GM21825 (cell line): ENCODE measurements around the gene C1R.

Experiments used
- ATAC-seq: cut with Tn5 transposase; IDR thresholded peaks from one replicate; pipeline ENCODE4 v1.9.1; 2021; ENCODE audit warnings: mild to moderate bottlenecking, moderate library complexity; ENCODE audit not compliant: unreplicated experiment

C1R gene

GRCh38 chr12:7100239-7100638 is 8.0 kb upstream of the C1R start:
- ATAC-seq: no peak

- no peak for ATAC-seq
These were observed 7.2 kb upstream of the C1R start for GRCh38 chr12:7099290-7099996.

- ATAC-seq: no peak
These were observed 4.7 kb upstream of the C1R start for GRCh38 chr12:7096979-7097378.

GRCh38 chr12:7096006-7096932 is 4.0 kb upstream of the C1R start:
- no peak for ATAC-seq

GRCh38 chr12:7093892-7094291 is 1.6 kb upstream of the C1R start:
- ATAC-seq: no peak

- ATAC-seq: no peak
These were observed 1.2 kb upstream of the C1R start for GRCh38 chr12:7093486-7093885.

- no peak for ATAC-seq
These were observed 778 bp upstream of the C1R start for GRCh38 chr12:7092986-7093460.

GRCh38 chr12:7091660-7092228 is 501 bp downstream of the C1R start:
- no peak for ATAC-seq

GRCh38 chr12:7091171-7091570 is 1.1 kb downstream of the C1R start:
- ATAC-seq: no peak

- ATAC-seq: no peak
These were observed 1.8 kb downstream of the C1R start for GRCh38 chr12:7090222-7090998.

GRCh38 chr12:7089196-7089871 is 2.9 kb downstream of the C1R start:
- no peak for ATAC-seq

GRCh38 chr12:7083125-7083524 is 9.1 kb downstream of the C1R start:
- no peak for ATAC-seq

GRCh38 chr12:7081037-7081436 is 11.2 kb downstream of the C1R start:
- no peak for ATAC-seq

GRCh38 chr12:7079826-7080125 is 12.5 kb downstream of the C1R start:
- ATAC-seq: no peak

GRCh38 chr12:7078163-7078562 is 14.1 kb downstream of the C1R start:
- ATAC-seq: no peak

GRCh38 chr12:7076493-7076892 is 15.8 kb downstream of the C1R start:
- ATAC-seq: no peak

GRCh38 chr12:7075939-7076338 is 16.3 kb downstream of the C1R start:
- no peak for ATAC-seq

- ATAC-seq: no peak
These were observed 16.7 kb downstream of the C1R start for GRCh38 chr12:7075518-7075917.

GRCh38 chr12:7073946-7074345 is 18.3 kb downstream of the C1R start:
- no peak for ATAC-seq

GRCh38 chr12:7072554-7072953 is 19.7 kb downstream of the C1R start:
- no peak for ATAC-seq

- no peak for ATAC-seq
These were observed 20.2 kb downstream of the C1R start for GRCh38 chr12:7072035-7072434.
